ENCODE measurements around the gene SHROOM1.

DNA sequence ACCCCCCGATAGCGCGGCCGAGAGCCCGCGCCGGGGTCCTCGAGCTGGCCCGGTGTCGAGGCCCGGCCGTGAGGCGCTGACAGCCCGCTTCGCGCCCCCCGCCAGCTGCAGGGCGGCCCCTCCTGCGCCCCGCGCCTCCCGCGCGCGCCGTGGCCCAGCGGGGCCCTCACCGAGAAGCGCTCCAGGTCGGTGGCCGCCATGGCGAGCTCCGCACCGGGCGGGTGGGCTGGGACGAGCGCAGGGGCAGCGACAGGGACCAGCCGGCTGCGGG, 53.6 kb downstream of the SHROOM1 start:
- no peak for TF ChIP-seq GATA2 (IDR thresholded peaks at IDR 0.05; ENCODE audit: low read depth, low read length)
- TF ChIP-seq GATA3 (IDR thresholded peaks at IDR 0.05; ENCODE audit: low read depth, low read length), result no peak
